RCC 7860 (cell line): ENCODE results near the gene CHRND.

ENCODE experiments used
- DNase-seq: peaks from one replicate; pipeline ENCODE4 v3.0.0-alpha.2; 2015; ENCODE audit warnings: low spot score
- FAIRE-seq: peaks from 2 replicates; lab custom pipeline; 2012; peaks lifted over from hg19 to GRCh38; lab: Jason Lieb, UNC

CHRND gene

GRCh38 chr2:232487385-232488096, 38.4 kb upstream of the CHRND start, which contains the start of gene ECEL1:
TSS of gene ECEL1 (minus strand) at chr2:232487834. CDS start at chr2:232486653, 1,181 bp downstream.
- FAIRE-seq (no peak), DNase-seq (no peak)

GRCh38 chr2:232488097-232488711, 37.8 kb upstream of the CHRND start:
- DNase-seq = no peak
- FAIRE-seq = no peak

GRCh38 chr2:232488721-232489300, 37.1 kb upstream of the CHRND start:
- DNase-seq (no peak), FAIRE-seq (no peak)

GRCh38 chr2:232489516-232490220, 36.3 kb upstream of the CHRND start:
- no peak for DNase-seq
- no peak for FAIRE-seq

GRCh38 chr2:232490221-232491138, 35.5 kb upstream of the CHRND start:
- FAIRE-seq (no peak), DNase-seq (no peak)

- DNase-seq (no peak), FAIRE-seq (no peak)
These were observed 34.7 kb upstream of the CHRND start for GRCh38 chr2:232491139-232491780.

GRCh38 chr2:232492236-232492848, 33.6 kb upstream of the CHRND start:
- DNase-seq (no peak), FAIRE-seq (no peak)

- FAIRE-seq (no peak), DNase-seq (no peak)
These were observed 32.8 kb upstream of the CHRND start for GRCh38 chr2:232492963-232493700.

GRCh38 chr2:232493701-232494474, 32.1 kb upstream of the CHRND start:
- no peak for FAIRE-seq

GRCh38 chr2:232494542-232494941, 31.4 kb upstream of the CHRND start:
- FAIRE-seq = no peak
- DNase-seq = no peak

More at GRCh38 chr2:232493701-232494474, 32.1 kb upstream of the CHRND start:
- no peak for DNase-seq

- DNase-seq = no peak
- FAIRE-seq = no peak
These were observed 30.7 kb upstream of the CHRND start for GRCh38 chr2:232495292-232495691.

GRCh38 chr2:232496501-232497270, 29.3 kb upstream of the CHRND start:
- FAIRE-seq (no peak), DNase-seq (no peak)

- no peak for FAIRE-seq
- DNase-seq = no peak
These were observed 28.6 kb upstream of the CHRND start for GRCh38 chr2:232497348-232497747.

GRCh38 chr2:232498452-232498851, 27.5 kb upstream of the CHRND start:
- DNase-seq (no peak), FAIRE-seq (no peak)

- DNase-seq (no peak), FAIRE-seq (no peak)
These were observed 24.6 kb upstream of the CHRND start for GRCh38 chr2:232501331-232501771.

GRCh38 chr2:232501794-232502390, 24.1 kb upstream of the CHRND start:
- DNase-seq (no peak), FAIRE-seq (no peak)

GRCh38 chr2:232502511-232502910, 23.4 kb upstream of the CHRND start:
- FAIRE-seq = no peak

More at GRCh38 chr2:232502511-232502910, 23.4 kb upstream of the CHRND start:
- DNase-seq = no peak
